ENCODE measurements around the gene RAX2.

- no peak for TF ChIP-seq CTCF (IDR thresholded peaks at IDR 0.05; ENCODE audit: extremely low read depth in 1 of 2, insufficient read depth in 1 of 2, low read depth in 1 of 2, low read length in 2 of 2)
- TF ChIP-seq POLR2AphosphoS5 (IDR thresholded peaks at IDR 0.05; ENCODE audit: insufficient read depth, low read depth, low read length): no peak
These were observed 3.8 kb upstream of the RAX2 start for GRCh38 chr19:3775831-3776230.
